Activated CD8-positive, alpha-beta memory T cell treated with anti-CD3 and anti-CD28 coated beads for 4 hours (primary cell): ENCODE data around the gene CCL8.
"Not testable (repeated sequence)": the region's sequence is repeated elsewhere in the genome, so short reads cannot be mapped to it uniquely, and the experiment has no call there.

Source experiments
- DNase-seq, 2 donors: peaks; one replicate each; pipeline ENCODE4 v3.0.0-alpha.2; 2020; ENCODE audit warnings: low read depth in 2 of 2

CCL8 gene

GRCh38 chr17:34314279-34314678 is 5.0 kb upstream of the CCL8 start:
- no peak for DNase-seq

GRCh38 chr17:34318474-34318873 is 761 bp upstream of the CCL8 start:
- DNase-seq: no peak

GRCh38 chr17:34321964-34322363 is 2.7 kb downstream of the CCL8 start:
- no peak for DNase-seq

- not testable (repeated sequence) for DNase-seq
Observed at GRCh38 chr17:34327580-34327979, 8.3 kb downstream of the CCL8 start.

GRCh38 chr17:34337701-34338100 is 18.5 kb downstream of the CCL8 start:
- DNase-seq: no peak

GRCh38 chr17:34339138-34339770 is 20.0 kb downstream of the CCL8 start:
- no peak for DNase-seq

- DNase-seq: no peak
Observed at GRCh38 chr17:34341916-34342315, 22.7 kb downstream of the CCL8 start.

- no peak for DNase-seq
Observed at GRCh38 chr17:34347063-34347462, 27.8 kb downstream of the CCL8 start.

GRCh38 chr17:34349751-34350150 is 30.5 kb downstream of the CCL8 start:
- no peak for DNase-seq

GRCh38 chr17:34351096-34351495 is 31.9 kb downstream of the CCL8 start:
- DNase-seq: no peak

GRCh38 chr17:34352191-34352590 is 33.0 kb downstream of the CCL8 start:
- no peak for DNase-seq

GRCh38 chr17:34354637-34355036 is 35.4 kb downstream of the CCL8 start:
- no peak for DNase-seq

GRCh38 chr17:34356194-34356593 is 37.0 kb downstream of the CCL8 start, which contains the start of gene CCL13:
CCL13 (plus strand) TSS chr17:34356480; CDS start chr17:34356527, 47 bp downstream.
- no peak for DNase-seq

- no peak for DNase-seq
Observed at GRCh38 chr17:34357398-34357797, 38.2 kb downstream of the CCL8 start.

- DNase-seq: no peak
Observed at GRCh38 chr17:34358631-34359030, 39.4 kb downstream of the CCL8 start.

- DNase-seq: no peak
Observed at GRCh38 chr17:34360601-34361270, 41.5 kb downstream of the CCL8 start.

- DNase-seq: no peak
Observed at GRCh38 chr17:34361478-34362061, 42.3 kb downstream of the CCL8 start.

GRCh38 chr17:34363183-34363661 is 44.0 kb downstream of the CCL8 start, which contains the start of gene CCL1:
CCL1 (minus strand) TSS chr17:34363233; CDS start chr17:34363161, 72 bp downstream.
- DNase-seq: no peak

GRCh38 chr17:34364751-34365150 is 45.5 kb downstream of the CCL8 start:
- no peak for DNase-seq

GRCh38 chr17:34365340-34365739 is 46.1 kb downstream of the CCL8 start:
- no peak for DNase-seq

GRCh38 chr17:34366010-34366409 is 46.8 kb downstream of the CCL8 start:
- DNase-seq: no peak

- DNase-seq: no peak
Observed at GRCh38 chr17:34366529-34367107, 47.4 kb downstream of the CCL8 start.
